Esophagus muscularis mucosa (tissue), 3 donors: ENCODE results near the gene LGI1.
"Not testable (repeated sequence)": the region's sequence is repeated elsewhere in the genome, so short reads cannot be mapped to it uniquely, and the experiment has no call there.

Experiments used
- POLR2A ChIP-seq: fragments of 450-650 bp; IDR thresholded peaks from one replicate; pipeline ENCODE4 v1.6.1; 2017; ENCODE audit warnings: antibody characterized with exemption, moderate library complexity, mild to moderate bottlenecking, low read depth
- TF ChIP-seq, protein P1 (sequence below), 3 experiments: fragments of 200-600 bp in 2 of 3; fragments of 450-650 bp in 1 of 3; sonication (generic) in 2 of 3; IDR thresholded peaks; one replicate each; pipeline ENCODE4 v1.5.1; 2017 to 2019; ENCODE audit warnings: antibody characterized with exemption in 3 of 3, mild to moderate bottlenecking in 2 of 3, moderate library complexity in 1 of 3

DNA sequence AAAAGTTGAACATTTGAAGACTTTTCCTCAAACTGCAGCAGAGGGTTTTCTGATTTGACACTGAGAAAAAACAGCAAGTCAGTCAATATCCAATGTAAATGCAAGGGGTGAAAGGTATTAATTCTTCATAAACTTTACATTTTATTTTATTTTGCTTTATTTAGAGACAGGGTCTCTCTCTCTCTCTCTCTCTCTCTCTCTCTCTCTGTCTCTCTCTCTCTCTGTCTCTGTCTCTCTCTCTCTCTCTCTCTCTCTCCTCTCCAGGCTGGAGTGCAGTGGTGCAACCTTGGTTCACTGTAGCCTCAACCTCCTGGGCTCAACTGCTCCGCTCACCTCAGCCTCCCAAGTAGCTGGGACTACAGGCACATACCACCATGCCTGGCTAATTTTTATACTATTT is 73.3 kb downstream of the LGI1 start:
- TF ChIP-seq, protein P1, sequence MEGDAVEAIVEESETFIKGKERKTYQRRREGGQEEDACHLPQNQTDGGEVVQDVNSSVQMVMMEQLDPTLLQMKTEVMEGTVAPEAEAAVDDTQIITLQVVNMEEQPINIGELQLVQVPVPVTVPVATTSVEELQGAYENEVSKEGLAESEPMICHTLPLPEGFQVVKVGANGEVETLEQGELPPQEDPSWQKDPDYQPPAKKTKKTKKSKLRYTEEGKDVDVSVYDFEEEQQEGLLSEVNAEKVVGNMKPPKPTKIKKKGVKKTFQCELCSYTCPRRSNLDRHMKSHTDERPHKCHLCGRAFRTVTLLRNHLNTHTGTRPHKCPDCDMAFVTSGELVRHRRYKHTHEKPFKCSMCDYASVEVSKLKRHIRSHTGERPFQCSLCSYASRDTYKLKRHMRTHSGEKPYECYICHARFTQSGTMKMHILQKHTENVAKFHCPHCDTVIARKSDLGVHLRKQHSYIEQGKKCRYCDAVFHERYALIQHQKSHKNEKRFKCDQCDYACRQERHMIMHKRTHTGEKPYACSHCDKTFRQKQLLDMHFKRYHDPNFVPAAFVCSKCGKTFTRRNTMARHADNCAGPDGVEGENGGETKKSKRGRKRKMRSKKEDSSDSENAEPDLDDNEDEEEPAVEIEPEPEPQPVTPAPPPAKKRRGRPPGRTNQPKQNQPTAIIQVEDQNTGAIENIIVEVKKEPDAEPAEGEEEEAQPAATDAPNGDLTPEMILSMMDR (IDR thresholded peaks at IDR 0.05): not testable (repeated sequence)
- not testable (repeated sequence) for TF ChIP-seq POLR2A
